ENCODE data around the gene PLEKHG5. TPM values are rescaled to one million over a fixed set of nuclear protein-coding genes. Genes with fewer than 3 reads are reported as not detected.

PLEKHG5 gene
- total RNA-seq, 1 donor from 2014 or later, result 23.3 TPM

- DNase-seq (ENCODE audit: low read depth), result no peak
- no peak overlapping the region for H3K4me3 ChIP-seq (ENCODE audit: low read depth, low read length)
- TF ChIP-seq CTCF (conservative IDR thresholded peaks at IDR 0.05; ENCODE audit: low read depth, low read length), result no peak
These were observed 22.6 kb downstream of the PLEKHG5 start for GRCh38 chr1:6468729-6469461.

- TF ChIP-seq CTCF (conservative IDR thresholded peaks at IDR 0.05; ENCODE audit: low read depth, low read length), result no peak
- no peak overlapping the region for H3K4me3 ChIP-seq (ENCODE audit: low read depth, low read length)
- no peak for DNase-seq (ENCODE audit: low read depth)
These were observed 23.5 kb downstream of the PLEKHG5 start for GRCh38 chr1:6467744-6468688.

- DNase-seq (ENCODE audit: low read depth), result no peak
- TF ChIP-seq CTCF (conservative IDR thresholded peaks at IDR 0.05; ENCODE audit: low read depth, low read length), result no peak
- H3K4me3 ChIP-seq (ENCODE audit: low read depth, low read length), result no peak overlapping the region
These were observed 24.2 kb downstream of the PLEKHG5 start for GRCh38 chr1:6467224-6467623.

- no peak for TF ChIP-seq CTCF (conservative IDR thresholded peaks at IDR 0.05; ENCODE audit: low read depth, low read length)
- DNase-seq (ENCODE audit: low read depth), result no peak
These were observed 24.7 kb downstream of the PLEKHG5 start for GRCh38 chr1:6466751-6467150.

GRCh38 chr1:6466023-6466422 lies 25.4 kb downstream of the PLEKHG5 start, which contains the start of gene TNFRSF25:
TSS of gene TNFRSF25 (minus strand) at chr1:6466173. CDS start at chr1:6466107, 66 bp downstream.
- no peak within 1 kb of the TSS for H3K4me3 ChIP-seq (ENCODE audit: low read depth, low read length)
- DNase-seq (ENCODE audit: low read depth), result no peak
- no peak for TF ChIP-seq CTCF (conservative IDR thresholded peaks at IDR 0.05; ENCODE audit: low read depth, low read length)

More at GRCh38 chr1:6466751-6467150, 24.7 kb downstream of the PLEKHG5 start:
- H3K4me3 ChIP-seq (ENCODE audit: low read depth, low read length), result no peak overlapping the region

GRCh38 chr1:6465461-6466005 lies 25.9 kb downstream of the PLEKHG5 start:
- H3K4me3 ChIP-seq (ENCODE audit: low read depth, low read length), result no peak overlapping the region
- no peak for TF ChIP-seq CTCF (conservative IDR thresholded peaks at IDR 0.05; ENCODE audit: low read depth, low read length)
- DNase-seq (ENCODE audit: low read depth), result no peak

Data from epithelial cell of proximal tubule (primary cell).